SKM-1 treated with dmso at 0.1 percent for 144 hours (cell line): ENCODE data around the gene CFAP161.
"Not testable (repeated sequence)": the region's sequence is repeated elsewhere in the genome, so short reads cannot be mapped to it uniquely, and the experiment has no call there.

ENCODE experiments used
- DNase-seq: peaks from one replicate; lab custom pipeline; 2025; ENCODE audit not compliant: unreplicated experiment; lab: John Stamatoyannopoulos, UW

The CFAP161 gene

GRCh38 chr15:81157195-81157938, 23.3 kb downstream of the CFAP161 start:
- DNase-seq = no peak

GRCh38 chr15:81157939-81158223, 23.8 kb downstream of the CFAP161 start:
- no peak for DNase-seq

GRCh38 chr15:81158561-81158960, 24.5 kb downstream of the CFAP161 start:
- DNase-seq = not testable (repeated sequence)

GRCh38 chr15:81160312-81161159, 26.5 kb downstream of the CFAP161 start:
- no peak for DNase-seq

- no peak for DNase-seq
Measured at GRCh38 chr15:81161160-81161673, 27.1 kb downstream of the CFAP161 start.

GRCh38 chr15:81161851-81162250, 27.8 kb downstream of the CFAP161 start:
- DNase-seq = no peak

- DNase-seq = no peak
Measured at GRCh38 chr15:81163961-81164800, 30.1 kb downstream of the CFAP161 start.

GRCh38 chr15:81165535-81165934, 31.5 kb downstream of the CFAP161 start:
- DNase-seq = no peak

- DNase-seq = no peak
Measured at GRCh38 chr15:81166636-81167305, 32.7 kb downstream of the CFAP161 start.

GRCh38 chr15:81168131-81168526, 34.1 kb downstream of the CFAP161 start:
- DNase-seq = no peak

GRCh38 chr15:81168644-81169043, 34.6 kb downstream of the CFAP161 start:
- DNase-seq = no peak

GRCh38 chr15:81170511-81170910, 36.4 kb downstream of the CFAP161 start:
- DNase-seq = no peak

GRCh38 chr15:81171286-81171685, 37.2 kb downstream of the CFAP161 start:
- DNase-seq = no peak

GRCh38 chr15:81174125-81174791, 40.2 kb downstream of the CFAP161 start:
- no peak for DNase-seq

GRCh38 chr15:81174792-81175327, 40.8 kb downstream of the CFAP161 start:
- DNase-seq = no peak

GRCh38 chr15:81175496-81175895, 41.4 kb downstream of the CFAP161 start:
- no peak for DNase-seq

- DNase-seq = no peak
Measured at GRCh38 chr15:81176291-81176893, 42.3 kb downstream of the CFAP161 start.

GRCh38 chr15:81178365-81178764, 44.3 kb downstream of the CFAP161 start:
- DNase-seq = no peak

- DNase-seq = no peak
Measured at GRCh38 chr15:81181220-81181619, 47.1 kb downstream of the CFAP161 start.
